Left cardiac atrium (tissue), 4 donors: ENCODE data around the gene ARHGAP26. TPM values are rescaled to one million over a fixed set of nuclear protein-coding genes. Genes with fewer than 3 reads are reported as not detected.
A peak's percentile ranks its signal among the peaks of the same experiment; 100 is the strongest.
"Not testable (repeated sequence)": the region's sequence is repeated elsewhere in the genome, so short reads cannot be mapped to it uniquely, and the experiment has no call there.

Experiments used
- ATAC-seq, 2 donors: fragments of 200-7000 bp; cut with Tn5 transposase; one replicate each; pipeline ENCODE4 v1.9.1; 2020; ENCODE audit warnings: mild to moderate bottlenecking in 2 of 2, moderate library complexity in 2 of 2
- DNase-seq: peaks from one replicate; pipeline ENCODE4 v3.0.0-alpha.2; 2020
- intact Hi-C, 2 donors: fragments of 100-400 bp; cut with DNase I; formaldehyde crosslinking; loops; one replicate each; pipeline versions ENCODE4 v1.14.1 to v1.15.1; 2022 to 2023
- total RNA-seq, 2 donors: library from RNA; stranded (reverse); fragmentation: NEBNext Ultra II Directional; extraction: Animal tissue kit (Norgen Biotek cat#: 25700); gene quantifications; one replicate each; pipeline ENCODE4 v1.2.1, GENCODE V29; 2021
- donor health status: DM: no; HTN: yes; CAD: no.
- donor health status: DM: no; HTN: yes; CAD: no; lungs with severe emphysema.
- donor health status: DM: yes; HTN: yes; CAD: no.
- donor health status: Dilated cardiomyopathy.

ARHGAP26 gene
- total RNA-seq, 2 donors from 2014 or later = 29.6 to 50.2 TPM

- DNase-seq (no peak), ATAC-seq (peak in 1 of 2 donors; percentile 62)
- intact Hi-C loops = no loop called here
Measured at GRCh38 chr5:142955628-142956027, 185.5 kb downstream of the ARHGAP26 start.

GRCh38 chr5:142957528-142957927, 187.4 kb downstream of the ARHGAP26 start:
- intact Hi-C loops = no loop called here
- peak; percentile 44 to 75 for ATAC-seq
- DNase-seq = no peak

GRCh38 chr5:142958944-142959682, 188.9 kb downstream of the ARHGAP26 start:
- ATAC-seq (peak in 1 of 2 donors; percentile 29), DNase-seq (no peak)
- intact Hi-C loops = no loop called here

GRCh38 chr5:142959683-142960657, 189.8 kb downstream of the ARHGAP26 start:
- DNase-seq (no peak), ATAC-seq (peak in 1 of 2 donors; percentile 65)
- intact Hi-C loops = loop anchor here in 1 of 2 donors (5.0 kb wide), 1 partner anchor 33 kb away; no protein-coding TSS in a partner anchor

GRCh38 chr5:142961440-142962173, 191.4 kb downstream of the ARHGAP26 start:
- ATAC-seq (no peak), DNase-seq (no peak)
- intact Hi-C loops = loop anchor here in 1 of 2 donors (5.0 kb wide), 1 partner anchor 34 kb away; no protein-coding TSS in a partner anchor

- ATAC-seq = no peak
- intact Hi-C loops = loop anchor here in 1 of 2 donors (5.0 kb wide), 1 partner anchor 35 kb away; no protein-coding TSS in a partner anchor
- DNase-seq = no peak
Measured at GRCh38 chr5:142962174-142962533, 192.0 kb downstream of the ARHGAP26 start.

- peak in 1 of 2 donors; percentile 36 for ATAC-seq
- DNase-seq = peak; percentile 53
- intact Hi-C loops = not testable (repeated sequence)
Measured at GRCh38 chr5:142965258-142966120, 195.3 kb downstream of the ARHGAP26 start.

GRCh38 chr5:142966121-142966420, 195.9 kb downstream of the ARHGAP26 start:
- no peak for DNase-seq
- intact Hi-C loops = no loop called here
- ATAC-seq = no peak

GRCh38 chr5:142969186-142969585, 199.0 kb downstream of the ARHGAP26 start:
- ATAC-seq = no peak
- DNase-seq = no peak
- intact Hi-C loops = no loop called here

- intact Hi-C loops = no loop called here
- ATAC-seq (no peak), DNase-seq (no peak)
Measured at GRCh38 chr5:142969624-142970439, 199.7 kb downstream of the ARHGAP26 start.

GRCh38 chr5:142970440-142971030, 200.4 kb downstream of the ARHGAP26 start:
- no peak for DNase-seq
- intact Hi-C loops = no loop called here
- ATAC-seq = no peak

GRCh38 chr5:142971303-142972013, 201.3 kb downstream of the ARHGAP26 start:
- intact Hi-C loops = no loop called here
- ATAC-seq = no peak
- DNase-seq = no peak

- no peak for DNase-seq
- no peak for ATAC-seq
- intact Hi-C loops = no loop called here
Measured at GRCh38 chr5:142972064-142972570, 201.9 kb downstream of the ARHGAP26 start.

- intact Hi-C loops = no loop called here
- ATAC-seq (no peak), DNase-seq (no peak)
Measured at GRCh38 chr5:142973932-142974331, 203.8 kb downstream of the ARHGAP26 start.

GRCh38 chr5:142974409-142974808, 204.2 kb downstream of the ARHGAP26 start:
- DNase-seq (no peak), ATAC-seq (peak in 1 of 2 donors; percentile 54)
- intact Hi-C loops = no loop called here

- DNase-seq = no peak
- peak in 1 of 2 donors; percentile 56 for ATAC-seq
- intact Hi-C loops = no loop called here
Measured at GRCh38 chr5:142976861-142977260, 206.7 kb downstream of the ARHGAP26 start.
